M059J (cell line): ENCODE data around the gene ZNF639. TPM values are rescaled to one million over a fixed set of nuclear protein-coding genes. Genes with fewer than 3 reads are reported as not detected.

Source experiments
- total RNA-seq: library from RNA; depleted of rRNA; stranded (reverse); fragments of >200 nt; shearing (Covaris generic); gene quantifications from 2 replicates; pipeline ENCODE4 v1.2.3, GENCODE V29; 2014; rRNA removed

The ZNF639 gene
- total RNA-seq, 1 experiment from 2014 or later = 87.3 TPM

Other genes with a start within 250 kb of the ZNF639 start
- 21.7 and 34.1 TPM in 2 replicates for gene PIK3CA, start 174.7 kb upstream of the ZNF639 start, total RNA-seq
- 0.52 and 1.1 TPM in 2 replicates for gene KCNMB3, start 71.9 kb upstream of the ZNF639 start, total RNA-seq
- 24.8 and 34.1 TPM in 2 replicates for gene MFN1, start 24.7 kb downstream of the ZNF639 start, total RNA-seq
- gene GNB4, start 128.4 kb downstream of the ZNF639 start, total RNA-seq = 38.1 and 57.0 TPM in 2 replicates
- gene ACTL6A, start 239.9 kb downstream of the ZNF639 start, total RNA-seq = 200 and 265 TPM in 2 replicates